Measurements from ENCODE around the gene RSPH6A.

GRCh38 chr19:45826934-45827333 is 11.8 kb upstream of the RSPH6A start:
- no peak for TF ChIP-seq POLR2A (IDR thresholded peaks at IDR 0.05)
- TF ChIP-seq CTCF (IDR thresholded peaks at IDR 0.05) = no peak
